Hematopoietic multipotent progenitor cell treated with erythropoietin and hydrocortisone succinate and interleukin-3 and kit ligand, for 6 days (in vitro differentiated cells): Measurements from ENCODE around the gene TEX54.

Source experiments
- DNase-seq: peaks from one replicate; pipeline ENCODE4 v3.0.0-alpha.2; 2015

TEX54 gene

DNA sequence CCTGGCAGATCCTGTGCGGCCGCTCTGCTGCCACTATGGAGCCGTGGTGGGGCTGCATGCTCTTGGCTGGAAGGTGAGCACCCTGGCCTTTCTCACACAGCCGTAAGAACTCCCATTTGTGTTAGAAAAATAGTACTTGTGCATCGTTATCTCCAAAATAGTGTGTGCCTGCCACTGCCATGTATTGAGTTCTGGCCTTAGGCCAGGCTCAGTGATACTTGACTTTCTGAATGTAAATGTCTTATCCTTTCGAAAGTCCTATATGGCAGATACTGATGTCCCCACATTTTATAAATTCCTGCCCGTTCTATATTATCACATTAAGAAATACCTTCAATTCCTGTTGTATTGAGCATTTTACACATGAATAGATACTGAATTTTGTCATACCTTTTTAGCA, 49.9 kb downstream of the TEX54 start:
- peak; percentile 15 for DNase-seq
